Thoracic aorta (tissue), 2 donors: ENCODE results near the gene DMAP1. TPM values are rescaled to one million over a fixed set of nuclear protein-coding genes. Genes with fewer than 3 reads are reported as not detected.

ENCODE experiments used
- ATAC-seq: fragments of 150-250 bp; one replicate; pipeline ENCODE4 v1.8.0; 2017; ENCODE audit warnings: low read depth; ENCODE audit not compliant: insufficient number of reproducible peaks, low FRiP score
- DNase-seq: peaks from one replicate; pipeline ENCODE4 v3.0.0-alpha.2; 2020; ENCODE audit warnings: low spot score
- H3K27ac ChIP-seq, 2 donors: fragments of 200-600 bp; sonication (generic); 1 replicate in 1 of 2; 2 replicates in 1 of 2; pipeline ENCODE4 v1.5.1; 2016; ENCODE audit warnings: mild to moderate bottlenecking in 2 of 2, moderate library complexity in 2 of 2
- H3K27me3 ChIP-seq: fragments of 200-600 bp; sonication (generic); replicated peaks from 2 replicates; pipeline ENCODE4 v1.6.0; 2016; ENCODE audit warnings: mild to moderate bottlenecking; ENCODE audit not compliant: insufficient read depth
- H3K36me3 ChIP-seq: fragments of 200-600 bp; sonication (generic); one replicate; pipeline ENCODE4 v1.5.1; 2016
- H3K4me1 ChIP-seq, 2 donors: fragments of 200-600 bp; sonication (generic); 1 replicate in 1 of 2; 2 replicates in 1 of 2; pipeline versions ENCODE4 v1.5.1 to v1.6.0; 2016; ENCODE audit warnings: low read depth in 2 of 2, mild to moderate bottlenecking in 1 of 2; ENCODE audit not compliant: control insufficient read depth in 1 of 2
- H3K4me3 ChIP-seq: fragments of 200-600 bp; sonication (generic); 2 replicates; pipeline ENCODE4 v1.5.1; 2016; ENCODE audit warnings: mild to moderate bottlenecking
- H3K9me3 ChIP-seq: fragments of 200-600 bp; sonication (generic); 2 replicates; pipeline ENCODE4 v1.5.1; 2016
- CTCF ChIP-seq: fragments of 200-600 bp; sonication (generic); IDR thresholded peaks from one replicate; pipeline ENCODE4 v1.5.1; 2019; ENCODE audit warnings: antibody characterized with exemption
- total RNA-seq, 2 donors: library from RNA; depleted of rRNA; stranded (reverse); fragments of >200 nt; gene quantifications; one replicate each; pipeline versions ENCODE4 v1.1.0 to v1.2.3, GENCODE V29; 2016

Gene DMAP1
- total RNA-seq, 2 donors from 2014 or later: 40.2 to 68.0 TPM

- DNase-seq (no peak), ATAC-seq (no peak)
Measured at GRCh38 chr1:44242746-44243145, 29.5 kb downstream of the DMAP1 start.

GRCh38 chr1:44243782-44244495 lies 30.7 kb downstream of the DMAP1 start:
- no peak overlapping the region for H3K4me3 ChIP-seq
- no peak overlapping the region for H3K27ac ChIP-seq
- no peaks in the 10 kb centered on the region for H3K27me3 ChIP-seq
- no peak for ATAC-seq
- no peaks in the 10 kb centered on the region for H3K36me3 ChIP-seq
- TF ChIP-seq CTCF: no peak
- no peaks in the 10 kb centered on the region for H3K9me3 ChIP-seq
- DNase-seq: no peak
- peaks cover 17 to 32% of the 10 kb centered on the region in 2 donors for H3K4me1 ChIP-seq

More at GRCh38 chr1:44242746-44243145, 29.5 kb downstream of the DMAP1 start:
- Histone ChIP-seq H3K4me1 (peaks cover 18 to 43% of the 10 kb centered on the region in 2 donors), H3K27ac (peak overlapping the region in 1 of 2 donors; percentile 91), H3K27me3 (no peaks in the 10 kb centered on the region), H3K9me3 (no peaks in the 10 kb centered on the region), H3K36me3 (no peaks in the 10 kb centered on the region), H3K4me3 (no peak overlapping the region)
- no peak for TF ChIP-seq CTCF

- H3K4me1 ChIP-seq: peaks cover 9 to 22% of the 10 kb centered on the region in 2 donors
- H3K36me3 ChIP-seq: no peaks in the 10 kb centered on the region
- no peak for ATAC-seq
- TF ChIP-seq CTCF: no peak
- H3K4me3 ChIP-seq: no peak overlapping the region
- H3K27me3 ChIP-seq: no peaks in the 10 kb centered on the region
- no peaks in the 10 kb centered on the region for H3K9me3 ChIP-seq
- DNase-seq: no peak
- no peak overlapping the region for H3K27ac ChIP-seq
Measured at GRCh38 chr1:44244986-44245385, 31.7 kb downstream of the DMAP1 start.

GRCh38 chr1:44246806-44247205 lies 33.5 kb downstream of the DMAP1 start:
- Histone ChIP-seq H3K27me3 (no peaks in the 10 kb centered on the region), H3K4me1 (peaks cover 0 to 4% of the 10 kb centered on the region in 2 donors), H3K4me3 (no peak overlapping the region), H3K27ac (no peak overlapping the region), H3K9me3 (no peaks in the 10 kb centered on the region), H3K36me3 (no peaks in the 10 kb centered on the region)
- TF ChIP-seq CTCF: no peak
- DNase-seq: no peak
- no peak for ATAC-seq

- no peaks in the 10 kb centered on the region for H3K27me3 ChIP-seq
- ATAC-seq (no peak), DNase-seq (no peak)
- no peaks in the 10 kb centered on the region for H3K4me1 ChIP-seq
- H3K27ac ChIP-seq: no peak overlapping the region
- no peaks in the 10 kb centered on the region for H3K36me3 ChIP-seq
- no peak overlapping the region for H3K4me3 ChIP-seq
- no peaks in the 10 kb centered on the region for H3K9me3 ChIP-seq
- TF ChIP-seq CTCF: no peak
Measured at GRCh38 chr1:44249543-44249942, 36.3 kb downstream of the DMAP1 start.
